Hepatocyte (in vitro differentiated cells): ENCODE data around the gene SLC26A9.

ENCODE experiments used
- CTCF ChIP-seq: fragments of 200-600 bp; sonication (generic); IDR thresholded peaks from 2 replicates; pipeline ENCODE4 v1.5.1; 2016; ENCODE audit warnings: antibody characterized with exemption, mild to moderate bottlenecking; ENCODE audit not compliant: poor library complexity
- EZH2 ChIP-seq: fragments of 200-600 bp; sonication (generic); IDR thresholded peaks from 2 replicates; pipeline ENCODE4 v1.6.1; 2016; ENCODE audit warnings: antibody characterized with exemption, mild to moderate bottlenecking, borderline replicate concordance

DNA sequence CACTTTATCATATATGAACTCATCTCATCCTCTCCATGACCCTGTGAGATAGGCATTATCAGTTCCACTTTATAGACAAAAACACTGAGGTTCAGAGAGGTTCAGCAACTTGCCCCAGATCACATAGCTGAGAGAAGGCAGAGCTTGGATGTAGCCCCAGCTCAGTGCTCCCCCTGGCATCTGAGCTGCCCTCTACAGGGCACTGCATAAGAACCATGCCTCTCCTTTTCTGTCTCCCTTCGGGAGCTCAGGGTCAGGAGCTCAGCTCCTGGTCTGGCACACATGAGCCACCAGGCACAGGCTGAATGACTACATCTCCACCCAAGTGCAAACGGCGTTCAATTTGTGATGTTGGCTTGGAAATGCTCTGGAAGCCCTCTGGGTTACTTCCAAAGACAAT is 43.0 kb upstream of the SLC26A9 start:
- no peak for TF ChIP-seq CTCF
- TF ChIP-seq EZH2: no peak
